RWPE1 (cell line): ENCODE results near the gene ABR.

Source experiments
- CTCF ChIA-PET: fragments of 350-600 bp; sonication (Branson Sonifier 250); formaldehyde crosslinking; extraction: SDS; loops from one replicate; lab custom pipeline; 2021; lab: Yijun Ruan, JAX
- POLR2A ChIA-PET: fragments of 400-600 bp; formaldehyde crosslinking; extraction: SDS; loops from one replicate; lab custom pipeline; 2020; ENCODE audit warnings: antibody characterized with exemption; ENCODE audit not compliant: low non-redundant PET; lab: Yijun Ruan, JAX
- DNase-seq: peaks from one replicate; pipeline ENCODE4 v3.0.0; 2012; ENCODE audit warnings: low spot score
- H3K27ac ChIP-seq: fragments of 450-650 bp; 2 replicates; pipeline ENCODE4 v1.5.1; 2017
- TF ChIP-seq, protein P1 (sequence below): fragments of 450-650 bp; conservative IDR thresholded peaks from 2 replicates; pipeline ENCODE4 v1.5.1; 2017; ENCODE audit warnings: low read depth, mild to moderate bottlenecking

ABR gene

DNA sequence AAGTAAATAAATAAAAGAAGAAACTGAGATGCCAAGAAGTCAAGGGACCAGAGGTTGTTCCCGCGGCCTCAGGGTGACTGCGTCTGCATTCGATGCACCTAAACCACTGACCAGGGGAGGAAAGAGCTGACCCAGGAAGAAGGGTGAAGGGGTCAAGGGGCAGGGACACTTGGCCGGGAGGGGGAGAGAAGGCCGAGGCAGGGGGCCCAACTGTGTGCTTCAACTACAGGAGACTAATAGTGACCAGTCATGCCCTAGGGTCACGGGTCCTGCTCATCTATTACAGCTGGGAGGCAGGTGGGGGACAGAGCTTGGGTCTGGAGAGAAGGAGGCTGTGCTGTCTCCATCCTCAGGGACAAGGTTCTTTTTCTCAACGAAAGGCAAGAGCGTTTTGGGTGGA lies 138.0 kb downstream of the ABR start:
- TF ChIP-seq, protein P1, sequence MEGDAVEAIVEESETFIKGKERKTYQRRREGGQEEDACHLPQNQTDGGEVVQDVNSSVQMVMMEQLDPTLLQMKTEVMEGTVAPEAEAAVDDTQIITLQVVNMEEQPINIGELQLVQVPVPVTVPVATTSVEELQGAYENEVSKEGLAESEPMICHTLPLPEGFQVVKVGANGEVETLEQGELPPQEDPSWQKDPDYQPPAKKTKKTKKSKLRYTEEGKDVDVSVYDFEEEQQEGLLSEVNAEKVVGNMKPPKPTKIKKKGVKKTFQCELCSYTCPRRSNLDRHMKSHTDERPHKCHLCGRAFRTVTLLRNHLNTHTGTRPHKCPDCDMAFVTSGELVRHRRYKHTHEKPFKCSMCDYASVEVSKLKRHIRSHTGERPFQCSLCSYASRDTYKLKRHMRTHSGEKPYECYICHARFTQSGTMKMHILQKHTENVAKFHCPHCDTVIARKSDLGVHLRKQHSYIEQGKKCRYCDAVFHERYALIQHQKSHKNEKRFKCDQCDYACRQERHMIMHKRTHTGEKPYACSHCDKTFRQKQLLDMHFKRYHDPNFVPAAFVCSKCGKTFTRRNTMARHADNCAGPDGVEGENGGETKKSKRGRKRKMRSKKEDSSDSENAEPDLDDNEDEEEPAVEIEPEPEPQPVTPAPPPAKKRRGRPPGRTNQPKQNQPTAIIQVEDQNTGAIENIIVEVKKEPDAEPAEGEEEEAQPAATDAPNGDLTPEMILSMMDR, result no peak
- ChIA-PET POLR2A (no interaction called here), CTCF (no interaction called here)

GRCh38 chr17:1040216-1040600 lies 139.6 kb downstream of the ABR start:
- no peak for DNase-seq
- TF ChIP-seq, protein P1, result no peak
- no peak overlapping the region for H3K27ac ChIP-seq
- CTCF ChIA-PET, result interaction anchor here (0.6 to 1.0 kb wide), 3 partner anchors 40 to 202 kb away, joined by 3 to 5 read pairs (median 3); no protein-coding TSS in a partner anchor
- POLR2A ChIA-PET, result no interaction called here

More for the DNA sequence above, 138.0 kb downstream of the ABR start:
- no peak for DNase-seq
- no peak overlapping the region for H3K27ac ChIP-seq

- DNase-seq, result no peak
- POLR2A ChIA-PET, result no interaction called here
- TF ChIP-seq, protein P1, result no peak
- H3K27ac ChIP-seq, result no peak overlapping the region
- CTCF ChIA-PET, result interaction anchor here (0.6 kb wide), 1 partner anchor 201 kb away, joined by 5 read pairs; no protein-coding TSS in a partner anchor
Measured at GRCh38 chr17:1039511-1040215, 140.1 kb downstream of the ABR start.

DNA sequence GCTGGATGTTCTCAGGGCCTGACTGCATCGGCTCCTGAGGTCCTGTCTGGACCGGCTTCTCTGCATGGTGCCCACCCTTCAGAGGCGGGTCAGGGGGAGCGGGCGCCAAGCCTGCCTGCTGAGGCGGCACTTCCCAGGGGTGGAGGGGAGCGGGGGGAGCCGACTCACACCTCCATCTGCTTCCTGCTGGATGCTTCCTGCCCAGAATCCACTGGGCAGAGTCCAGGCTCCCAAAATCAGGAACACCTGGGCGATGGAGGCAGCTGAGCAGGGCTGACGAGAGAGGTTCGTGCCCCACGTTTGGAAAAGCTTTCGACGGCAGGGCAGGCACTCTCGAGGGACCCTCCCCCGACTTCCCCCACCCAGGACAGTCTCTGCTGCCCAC lies 140.7 kb downstream of the ABR start:
- no peak for DNase-seq
- no peak overlapping the region for H3K27ac ChIP-seq
- ChIA-PET CTCF (no interaction called here), POLR2A (no interaction called here)
- TF ChIP-seq, protein P1, result no peak

DNA sequence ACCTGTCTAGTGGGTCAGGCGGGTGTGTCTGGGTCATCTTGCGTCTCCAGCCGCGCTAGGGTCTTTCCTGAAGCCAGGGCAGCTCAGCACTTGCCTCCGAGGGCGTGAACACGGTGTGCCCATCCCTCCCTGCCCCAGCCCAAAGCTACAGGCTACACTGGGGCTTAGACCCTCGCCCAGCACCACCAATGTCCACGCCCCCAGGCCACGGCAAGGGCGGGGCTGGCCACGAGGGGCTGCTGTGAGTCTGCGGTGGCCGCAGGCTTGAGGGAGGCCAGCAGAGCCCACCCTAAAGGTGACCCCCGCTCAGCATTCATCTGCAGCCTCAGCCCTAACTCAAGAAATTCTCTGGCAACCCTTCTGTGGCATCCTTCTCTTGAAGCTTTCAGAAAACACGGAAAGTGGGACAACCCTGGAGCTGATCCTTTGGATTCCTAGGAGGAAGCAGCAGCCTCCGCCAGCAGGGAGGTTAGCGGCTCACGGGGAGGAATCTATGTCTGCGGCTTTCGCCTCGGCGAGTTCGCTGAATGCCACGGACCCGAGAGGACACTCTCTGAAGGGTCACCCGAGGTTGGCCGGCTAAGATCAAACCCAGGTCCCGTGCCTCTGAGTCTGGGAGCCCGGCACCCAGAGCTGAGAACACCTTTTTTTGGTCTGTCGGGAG lies 141.2 kb downstream of the ABR start:
- no peak for DNase-seq
- ChIA-PET CTCF (interaction anchor here (1.5 kb wide), 1 partner anchor 18 kb away, joined by 5 read pairs; no protein-coding TSS in a partner anchor), POLR2A (no interaction called here)
- TF ChIP-seq, protein P1, result no peak
- H3K27ac ChIP-seq, result no peak overlapping the region

DNA sequence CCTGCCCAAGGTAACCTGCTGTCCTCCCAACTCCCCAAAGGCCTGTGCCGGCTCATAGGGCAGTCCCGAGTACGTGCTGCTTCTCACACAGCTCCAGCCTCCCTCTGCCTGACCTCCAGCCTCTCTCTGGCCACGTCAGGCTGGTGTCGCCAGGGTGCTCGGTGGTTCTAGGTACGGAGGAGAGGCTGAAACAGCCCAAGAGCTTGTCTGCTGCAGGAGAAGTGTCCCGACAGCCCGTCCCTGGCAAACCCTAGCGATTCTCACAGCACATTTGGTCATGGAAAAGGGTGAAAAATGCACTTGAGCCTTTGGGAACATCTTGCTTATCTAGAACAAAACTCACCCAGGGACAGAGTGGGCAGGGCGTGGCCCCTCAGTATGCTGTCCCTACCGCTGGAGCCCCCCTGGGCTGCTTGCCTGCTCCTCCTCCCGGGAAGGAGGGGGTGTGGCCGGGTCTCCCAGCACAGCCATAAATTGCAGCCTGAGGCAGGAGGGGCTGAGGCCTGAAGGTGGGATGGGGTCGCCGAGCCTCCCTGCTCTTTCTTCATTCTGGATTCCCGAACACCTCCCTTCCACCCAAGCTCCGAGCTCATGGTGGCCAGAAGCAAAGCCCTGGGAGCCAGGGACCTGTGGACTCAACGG lies 142.4 kb downstream of the ABR start:
- no peak overlapping the region for H3K27ac ChIP-seq
- TF ChIP-seq, protein P1, result no peak
- no peak for DNase-seq
- ChIA-PET POLR2A (no interaction called here), CTCF (interaction anchor here (1.5 kb wide), 1 partner anchor 19 kb away, joined by 5 read pairs; no protein-coding TSS in a partner anchor)
